Glomerular endothelial cell (primary cell): ENCODE data around the gene PTPRD. TPM values are rescaled to one million over a fixed set of nuclear protein-coding genes. Genes with fewer than 3 reads are reported as not detected.

ENCODE experiments used
- DNase-seq: peaks from one replicate; pipeline ENCODE4 v3.0.0-alpha.2; 2011; ENCODE audit warnings: low read depth, low spot score; ENCODE audit errors: extremely low read depth
- total RNA-seq: library from RNA; depleted of rRNA; stranded (reverse); fragments of >200 nt; gene quantifications from 2 replicates; pipeline ENCODE4 v1.2.3, GENCODE V29; 2015

The PTPRD gene
- total RNA-seq, 1 donor from 2014 or later, result 4.1 TPM

- no peak for DNase-seq
Measured at GRCh38 chr9:8392866-8393265, 2219.9 kb downstream of the PTPRD start.

DNA sequence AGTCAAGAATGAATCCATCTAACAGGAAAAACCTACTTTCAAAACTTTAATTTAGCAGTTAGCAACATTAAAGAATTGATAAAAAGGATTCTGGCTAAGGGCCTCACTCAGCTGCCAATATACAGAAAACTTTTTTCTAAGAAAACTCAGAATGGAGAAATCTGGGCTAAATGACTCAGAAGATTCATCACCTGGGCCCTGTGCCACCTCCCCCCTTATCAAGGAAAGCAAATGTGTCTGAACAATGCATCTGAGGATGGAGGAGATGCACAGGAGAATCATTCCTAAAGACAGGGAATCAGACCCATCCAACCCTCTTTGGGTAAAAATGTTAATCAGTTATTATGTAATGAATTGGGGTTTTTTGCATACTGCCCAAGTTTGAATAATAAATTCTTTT is 2221.2 kb downstream of the PTPRD start:
- DNase-seq, result no peak

DNA sequence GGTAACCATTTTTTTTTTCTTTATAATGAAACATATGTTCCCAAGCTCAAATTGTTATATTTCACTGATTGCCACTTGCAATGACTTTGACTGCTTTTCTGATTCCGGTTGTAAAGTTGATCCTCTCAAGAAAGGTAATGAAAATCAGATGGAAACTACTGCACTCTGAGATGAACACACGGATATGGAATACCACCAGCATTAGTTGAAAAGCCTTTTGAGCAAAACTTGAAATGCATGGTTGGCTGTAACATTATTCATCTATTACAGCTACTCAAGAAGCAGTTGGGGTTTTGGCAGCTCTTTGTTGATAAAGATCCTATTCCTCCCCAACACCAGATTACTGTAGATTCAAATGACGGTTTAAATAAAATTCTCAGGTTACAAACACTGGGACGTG is 2221.7 kb downstream of the PTPRD start:
- DNase-seq, result no peak

- DNase-seq, result no peak
Measured at GRCh38 chr9:8390571-8390970, 2222.2 kb downstream of the PTPRD start.

DNA sequence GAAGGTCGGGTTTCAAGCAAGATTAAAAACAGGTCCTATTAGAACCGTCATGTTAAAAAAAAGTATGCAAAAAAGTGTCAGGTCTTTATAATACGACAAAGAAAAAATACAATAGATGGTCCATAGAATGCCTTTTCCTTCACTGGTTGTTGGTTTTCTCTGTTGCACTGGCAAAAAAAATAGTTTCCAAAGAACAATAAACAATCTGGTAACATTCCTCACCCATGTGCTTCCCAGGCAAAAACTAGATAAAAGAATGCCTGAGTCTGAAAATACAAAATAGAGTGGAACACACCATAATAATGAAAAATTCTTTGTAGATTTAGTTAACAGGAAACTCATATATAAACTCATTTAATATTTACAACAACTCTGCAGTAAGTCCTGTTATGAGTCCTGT is 2223.3 kb downstream of the PTPRD start:
- no peak for DNase-seq

DNA sequence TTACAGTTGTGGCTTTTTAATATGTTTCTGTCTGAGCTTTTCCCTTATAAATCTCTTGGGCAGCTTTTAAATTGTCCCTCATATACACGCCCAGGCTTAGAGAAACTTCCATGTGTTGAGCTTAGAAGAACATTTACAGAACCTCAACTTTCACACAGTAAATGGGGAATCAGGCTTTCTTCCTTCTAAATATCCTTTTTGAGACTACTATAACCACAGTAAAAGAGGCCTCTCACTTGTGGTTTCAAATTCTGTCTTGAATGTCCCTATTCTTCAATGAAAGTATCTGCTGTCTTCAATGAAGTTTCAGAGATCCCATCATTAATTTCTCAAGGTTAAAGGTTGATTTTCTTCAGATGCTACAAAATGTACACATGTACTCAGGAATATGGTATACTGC is 2224.7 kb downstream of the PTPRD start:
- DNase-seq, result no peak

- no peak for DNase-seq
Measured at GRCh38 chr9:8384091-8384490, 2228.7 kb downstream of the PTPRD start.

GRCh38 chr9:8382777-8383527 is 2229.8 kb downstream of the PTPRD start:
- DNase-seq, result no peak

- no peak for DNase-seq
Measured at GRCh38 chr9:8382266-8382665, 2230.5 kb downstream of the PTPRD start.

- no peak for DNase-seq
Measured at GRCh38 chr9:8381601-8382000, 2231.2 kb downstream of the PTPRD start.

GRCh38 chr9:8374471-8374870 is 2238.3 kb downstream of the PTPRD start:
- DNase-seq, result peak; percentile 56

- no peak for DNase-seq
Measured at GRCh38 chr9:8371686-8372085, 2241.1 kb downstream of the PTPRD start.

- peak; percentile 72 for DNase-seq
Measured at GRCh38 chr9:8366161-8366926, 2246.5 kb downstream of the PTPRD start.

- DNase-seq, result no peak
Measured at GRCh38 chr9:8365466-8366160, 2247.2 kb downstream of the PTPRD start.

DNA sequence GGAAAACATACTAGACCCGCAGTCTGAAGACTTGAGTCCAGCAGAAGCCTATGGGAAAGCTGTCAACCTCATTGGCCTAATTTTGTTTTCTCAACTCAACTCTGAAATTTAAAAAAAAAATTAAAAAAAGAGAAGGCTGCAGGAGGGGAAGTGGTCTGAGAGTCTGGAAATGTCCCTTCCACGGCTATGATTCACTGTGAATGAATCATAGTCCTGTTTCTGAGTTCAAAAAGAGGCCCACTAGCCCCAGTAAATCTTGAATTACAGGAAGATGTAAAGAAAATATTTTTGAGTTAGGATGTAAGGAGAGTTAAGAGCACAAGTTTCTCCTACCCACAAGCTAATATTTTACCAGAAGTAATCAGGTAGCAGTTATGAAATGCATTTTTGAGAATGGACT is 2247.8 kb downstream of the PTPRD start:
- DNase-seq, result peak; percentile 55

DNA sequence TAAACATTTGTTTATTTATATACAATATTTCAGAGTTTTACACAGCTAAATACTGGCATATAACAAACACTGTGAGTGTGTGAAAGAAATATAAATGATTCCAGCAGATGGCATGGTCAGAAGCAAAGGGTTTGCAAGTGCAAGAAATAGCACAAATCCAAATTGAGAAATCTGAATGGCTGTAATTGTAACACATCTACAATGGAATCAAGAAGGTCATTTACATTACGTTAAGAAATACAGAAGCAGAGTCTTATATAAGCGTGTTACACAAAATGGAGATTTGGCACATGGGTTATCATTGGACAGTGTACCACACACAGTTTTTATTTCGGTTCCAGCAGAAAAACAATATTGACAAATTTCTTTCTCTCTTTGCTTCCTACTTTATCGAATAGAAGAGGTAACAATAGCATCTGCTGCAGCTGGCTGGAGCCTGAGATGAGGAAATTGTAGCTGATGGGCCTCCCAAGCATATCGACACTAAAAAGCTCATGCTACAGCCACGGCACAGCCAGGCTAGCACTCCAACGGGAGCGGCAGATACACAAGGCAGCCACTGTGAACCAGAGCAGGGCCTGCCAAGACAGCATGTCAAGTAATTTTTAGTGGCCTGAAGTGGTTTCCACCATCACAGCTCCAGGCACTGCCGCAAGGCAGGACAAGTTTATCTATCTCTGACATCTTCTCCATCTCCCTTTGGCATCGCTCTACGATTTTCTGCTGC is 2248.6 kb downstream of the PTPRD start:
- DNase-seq, result no peak

DNA sequence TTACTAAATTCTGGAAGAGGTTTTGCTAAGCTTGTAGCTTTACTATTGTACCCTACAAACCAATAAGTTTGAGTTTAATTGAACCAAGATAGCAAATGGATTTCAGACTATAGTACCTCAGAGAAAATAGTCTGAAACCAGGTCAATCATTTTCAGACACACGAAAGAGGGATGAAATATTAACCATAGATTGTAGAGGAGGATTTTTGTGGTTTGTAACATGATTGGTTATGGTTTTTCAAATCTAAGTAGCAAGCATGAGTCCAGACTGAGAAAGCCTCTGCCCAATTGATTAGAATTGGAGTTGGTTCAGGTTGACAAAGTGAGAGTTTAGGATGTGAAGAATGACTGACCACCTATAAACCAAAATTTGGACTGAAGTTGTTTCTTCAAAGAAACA is 2250.6 kb downstream of the PTPRD start:
- DNase-seq, result no peak

- DNase-seq, result no peak
Measured at GRCh38 chr9:8361364-8361763, 2251.4 kb downstream of the PTPRD start.

DNA sequence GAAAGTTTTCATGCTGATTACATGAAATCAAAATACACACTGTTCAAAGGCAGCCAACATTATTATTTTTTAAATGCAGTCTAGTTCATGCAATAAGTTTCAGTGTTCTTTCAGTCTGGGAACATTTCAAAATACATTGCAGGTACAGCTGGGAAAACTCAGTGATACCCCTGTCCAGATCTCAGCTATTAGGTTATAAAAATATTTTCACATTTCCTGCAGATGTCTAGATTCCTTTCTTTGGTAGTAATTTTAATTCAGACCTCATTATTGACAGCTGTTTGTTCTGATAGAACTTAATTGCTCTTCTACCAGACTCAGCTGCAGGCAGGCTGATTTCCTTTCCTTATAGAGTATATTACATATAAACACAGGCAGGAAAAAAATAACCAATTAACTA is 2256.4 kb downstream of the PTPRD start:
- DNase-seq, result no peak

GRCh38 chr9:8351436-8351835 is 2261.4 kb downstream of the PTPRD start:
- no peak for DNase-seq

DNA sequence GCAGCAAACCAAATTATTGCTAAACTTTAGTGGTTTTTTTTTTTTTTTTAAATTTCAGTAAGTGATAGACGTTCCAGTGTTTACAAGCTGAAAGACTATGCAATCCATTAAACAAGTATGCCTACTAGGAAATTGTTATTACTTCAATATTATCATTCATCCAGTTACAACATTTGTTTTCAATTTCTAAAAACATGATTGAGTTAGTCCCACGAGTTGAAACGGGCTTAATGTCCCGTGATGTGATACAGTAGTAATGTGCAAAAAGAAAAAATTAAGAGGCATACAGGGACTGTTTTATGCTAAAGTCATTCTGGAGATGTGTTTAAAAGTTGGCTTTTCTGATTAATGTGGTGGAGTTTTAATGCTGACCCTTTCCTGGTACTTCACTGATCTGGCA is 2262.9 kb downstream of the PTPRD start:
- DNase-seq, result no peak
